Renal cortical epithelial cell (primary cell): ENCODE data around the gene DNAJC21. TPM values are rescaled to one million over a fixed set of nuclear protein-coding genes. Genes with fewer than 3 reads are reported as not detected.
A peak's percentile ranks its signal among the peaks of the same experiment; 100 is the strongest.
"Not testable (repeated sequence)": the region's sequence is repeated elsewhere in the genome, so short reads cannot be mapped to it uniquely, and the experiment has no call there.

ENCODE experiments used
- DNase-seq: peaks from one replicate; pipeline ENCODE4 v3.0.0-alpha.2; 2011; ENCODE audit warnings: low read depth
- total RNA-seq: library from RNA; depleted of rRNA; stranded (reverse); fragments of >200 nt; gene quantifications from 2 replicates; pipeline ENCODE4 v1.2.3, GENCODE V29; 2014

DNAJC21 gene
- 24.8 and 47.9 TPM in 2 replicates for total RNA-seq

DNA sequence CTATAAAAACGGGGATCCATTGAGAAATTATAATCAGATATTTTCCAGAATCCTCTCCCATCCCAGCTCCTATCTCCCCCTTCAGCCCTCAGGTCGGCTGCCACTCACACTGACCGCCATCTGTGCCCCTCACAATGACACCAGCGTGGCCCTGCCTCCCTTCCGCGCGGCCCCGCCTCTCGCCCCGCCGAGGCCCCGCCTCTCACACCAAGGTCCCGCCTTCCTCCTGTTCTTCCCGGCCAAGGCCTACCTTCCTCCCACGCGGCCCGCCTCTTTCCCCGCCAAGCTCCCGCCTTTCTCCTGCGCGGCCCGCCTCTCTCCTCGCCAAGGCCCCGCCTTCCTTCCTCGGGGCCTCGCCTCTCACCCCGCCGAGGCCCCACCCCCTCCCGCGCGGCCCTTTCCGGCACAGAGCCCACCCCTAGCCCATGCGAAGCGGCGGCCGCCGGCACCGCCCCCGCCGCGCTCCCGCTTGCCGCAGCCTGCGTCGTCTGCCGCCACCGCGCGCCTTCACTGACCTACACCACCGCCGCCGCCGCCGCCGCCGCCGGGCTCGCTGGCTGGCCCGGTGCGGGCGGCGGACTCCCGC is at the start of gene DNAJC21:
Gene DNAJC21, plus strand, starts transcription at position 426 of the 586 bp plus-strand sequence. CDS start 261 bp downstream, outside the sequence.
- peak; percentile 85 for DNase-seq

DNA sequence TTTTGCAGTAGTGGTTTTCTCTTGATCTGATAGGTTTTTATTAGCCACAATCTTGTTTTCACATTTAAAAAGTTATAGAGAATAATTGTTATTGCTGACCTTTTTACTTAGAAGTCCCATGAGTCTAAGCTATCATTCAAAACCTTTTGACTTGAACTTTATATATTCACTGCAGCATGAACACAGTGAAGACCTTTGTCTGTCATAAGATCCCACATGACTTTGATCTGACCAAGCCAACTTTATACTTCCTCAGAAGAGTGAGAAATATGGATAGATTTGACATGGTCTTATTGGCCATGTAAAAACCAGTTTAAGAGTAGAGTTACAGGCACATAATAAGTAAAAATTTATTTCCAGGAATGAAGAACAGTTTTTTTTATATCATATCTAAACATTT is 48.1 kb upstream of the DNAJC21 start:
- no peak for DNase-seq

DNA sequence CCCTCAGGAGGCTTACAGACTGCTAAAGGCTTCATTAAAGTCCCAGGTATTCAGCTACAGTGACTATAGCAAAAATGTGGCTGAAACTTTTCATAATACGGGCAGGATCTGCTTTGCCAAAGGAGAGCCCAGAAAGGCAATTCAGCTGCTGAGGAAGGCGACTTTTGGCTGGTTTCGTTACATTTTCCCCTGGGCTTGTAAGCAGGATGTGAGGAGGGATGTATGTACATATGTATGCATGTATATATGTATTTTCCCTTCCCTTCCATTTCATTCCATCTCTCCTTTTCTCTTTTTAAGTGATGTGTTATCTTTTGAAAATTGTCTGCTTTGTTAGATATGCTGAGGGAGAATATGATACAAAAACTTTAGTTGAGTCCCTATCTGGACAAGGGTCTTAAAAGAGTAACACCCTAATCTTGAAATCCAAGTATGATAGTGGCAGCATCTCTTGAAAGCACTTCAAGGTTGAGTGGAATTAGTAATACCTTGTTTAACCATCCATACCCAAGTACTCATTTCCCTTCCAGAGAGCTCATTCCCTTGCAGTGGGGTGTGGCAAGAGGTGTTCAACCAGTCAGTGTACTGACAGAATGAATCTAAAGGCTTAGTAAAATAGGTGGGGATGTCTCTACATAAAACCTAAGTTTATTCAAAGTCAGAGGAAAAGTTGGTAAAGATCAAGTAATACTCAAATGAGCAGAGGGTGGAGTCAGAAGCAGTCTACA is 42.8 kb upstream of the DNAJC21 start:
- peak; percentile 62 for DNase-seq

DNA sequence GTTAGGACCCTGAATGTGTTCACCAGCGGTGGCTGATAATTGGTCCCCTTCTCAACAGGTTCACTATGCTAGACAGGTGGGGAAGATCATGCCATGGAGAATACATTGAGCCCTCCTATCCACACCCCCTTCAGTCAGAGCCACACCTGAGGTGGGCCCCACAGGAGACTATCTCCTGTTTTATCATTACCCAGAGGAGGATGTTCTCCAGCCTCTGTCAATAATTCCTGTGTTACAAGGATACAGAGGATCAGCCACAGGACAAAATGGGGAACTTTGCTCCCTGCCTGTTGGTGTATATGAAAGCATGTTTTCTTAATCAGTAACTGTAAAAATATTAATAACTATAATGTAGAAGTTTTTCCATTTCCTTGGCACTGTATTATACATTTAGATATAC is 40.0 kb upstream of the DNAJC21 start:
- DNase-seq: no peak

DNA sequence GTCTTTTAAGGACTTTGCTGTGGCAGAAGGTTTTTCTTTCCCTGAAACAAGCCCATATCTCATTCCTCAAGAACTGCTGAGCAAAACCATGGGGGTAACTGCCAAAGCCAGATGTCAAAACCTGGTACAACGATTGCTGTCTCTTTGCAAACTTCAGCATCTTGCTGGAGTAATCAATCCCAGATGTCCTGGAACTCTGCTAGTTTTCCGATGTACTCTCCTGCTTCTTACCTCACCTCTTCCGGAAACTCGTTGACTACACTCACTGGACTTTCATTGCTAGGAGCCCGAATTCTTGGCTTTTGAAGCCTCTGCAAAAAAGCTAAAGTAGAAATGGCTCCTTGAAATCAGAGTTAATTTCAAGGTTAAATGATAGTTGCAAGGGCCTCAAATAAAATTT is 37.4 kb upstream of the DNAJC21 start:
- no peak for DNase-seq

DNA sequence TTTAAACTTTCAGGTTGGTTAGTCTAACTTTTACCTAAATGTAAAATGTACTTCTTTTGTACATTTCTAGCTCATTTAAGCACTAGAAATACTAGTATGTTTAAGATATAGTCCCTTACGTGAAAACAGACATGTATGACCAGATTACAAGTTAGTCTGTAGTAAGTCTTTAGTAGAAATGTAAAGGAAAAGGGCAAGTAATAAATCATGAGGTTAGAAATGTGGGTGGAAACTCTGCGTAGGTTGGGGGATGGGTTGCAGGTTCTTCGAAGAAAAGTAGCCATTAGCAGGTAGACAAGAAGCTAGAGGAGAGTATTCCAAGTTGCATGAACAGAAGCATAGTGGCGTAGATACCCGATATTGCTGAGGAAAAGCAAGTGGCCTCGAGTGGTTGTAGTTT is 36.9 kb upstream of the DNAJC21 start:
- DNase-seq: no peak

DNA sequence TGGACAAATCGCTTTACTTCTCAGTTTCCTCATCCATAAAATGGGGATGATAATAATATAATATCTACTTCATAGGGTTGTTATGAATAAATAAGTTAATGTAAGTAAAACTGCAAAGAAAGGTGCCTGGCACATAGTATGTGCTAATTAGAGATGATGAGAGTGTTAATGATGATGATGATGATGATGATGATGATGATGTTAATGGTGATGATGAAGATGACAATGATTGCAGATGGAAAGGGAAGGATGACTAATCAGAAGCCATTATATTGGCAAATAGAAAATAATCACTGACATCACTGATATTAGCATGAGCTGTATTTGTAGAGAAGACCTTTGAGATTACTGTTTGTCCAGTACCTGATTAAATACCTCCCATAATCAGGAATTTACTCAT is 34.6 kb upstream of the DNAJC21 start:
- no peak for DNase-seq

DNA sequence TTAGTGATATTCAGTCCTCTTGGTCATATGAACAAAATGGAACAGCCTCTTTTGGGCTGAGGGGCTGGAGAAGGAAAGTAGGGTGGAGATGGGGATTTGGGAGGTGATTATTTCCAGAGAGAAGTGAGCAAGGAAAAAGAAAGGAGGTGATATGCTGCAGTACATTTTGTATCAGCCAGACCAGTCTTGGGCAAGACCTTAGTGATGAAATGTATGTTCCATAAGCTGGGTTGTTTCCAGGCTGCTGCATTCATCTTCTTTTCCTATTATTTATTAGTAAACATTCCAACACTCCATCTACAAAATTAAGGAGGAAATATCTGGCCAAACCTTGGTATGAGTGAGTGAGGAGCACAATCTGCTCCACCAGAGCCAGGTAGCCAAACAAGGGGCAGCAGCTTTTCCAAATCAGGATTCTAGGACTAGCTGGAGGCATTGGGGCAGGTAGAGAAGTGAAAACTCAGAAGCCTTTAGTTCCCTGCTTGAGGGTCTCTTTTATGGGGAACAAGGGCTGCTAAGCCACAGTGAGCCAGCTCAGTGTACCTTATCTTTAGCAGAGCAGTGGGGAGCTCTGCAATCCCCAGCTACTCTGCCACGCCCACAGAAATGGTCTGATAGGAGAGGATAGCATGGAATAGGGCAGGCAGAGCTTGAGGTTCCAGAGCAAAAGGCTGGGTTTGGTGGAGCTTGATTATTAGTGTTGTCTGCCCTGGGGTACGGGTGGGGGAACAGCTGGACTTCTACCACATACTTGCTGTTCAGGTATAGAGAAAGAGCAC is 33.5 kb upstream of the DNAJC21 start:
- DNase-seq: no peak

DNA sequence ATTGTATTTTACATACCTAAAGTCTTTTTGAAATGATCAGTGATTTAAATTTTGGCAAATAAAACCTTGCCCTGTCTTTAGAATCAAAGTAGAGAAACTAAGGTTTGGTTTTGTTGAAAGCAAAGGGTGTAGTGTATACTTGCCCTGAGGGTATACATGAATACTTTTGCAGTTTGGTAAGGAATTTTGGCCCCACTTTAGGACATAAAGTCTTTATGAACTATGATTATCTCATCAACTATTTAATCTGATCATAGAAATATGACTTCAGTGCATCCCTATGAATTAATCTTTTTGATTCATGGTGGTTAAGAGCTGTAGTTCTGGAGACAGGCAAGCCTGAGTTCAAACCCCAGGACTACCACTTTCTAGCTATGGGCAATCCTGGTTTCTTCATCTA is 31.7 kb upstream of the DNAJC21 start:
- DNase-seq: no peak

DNA sequence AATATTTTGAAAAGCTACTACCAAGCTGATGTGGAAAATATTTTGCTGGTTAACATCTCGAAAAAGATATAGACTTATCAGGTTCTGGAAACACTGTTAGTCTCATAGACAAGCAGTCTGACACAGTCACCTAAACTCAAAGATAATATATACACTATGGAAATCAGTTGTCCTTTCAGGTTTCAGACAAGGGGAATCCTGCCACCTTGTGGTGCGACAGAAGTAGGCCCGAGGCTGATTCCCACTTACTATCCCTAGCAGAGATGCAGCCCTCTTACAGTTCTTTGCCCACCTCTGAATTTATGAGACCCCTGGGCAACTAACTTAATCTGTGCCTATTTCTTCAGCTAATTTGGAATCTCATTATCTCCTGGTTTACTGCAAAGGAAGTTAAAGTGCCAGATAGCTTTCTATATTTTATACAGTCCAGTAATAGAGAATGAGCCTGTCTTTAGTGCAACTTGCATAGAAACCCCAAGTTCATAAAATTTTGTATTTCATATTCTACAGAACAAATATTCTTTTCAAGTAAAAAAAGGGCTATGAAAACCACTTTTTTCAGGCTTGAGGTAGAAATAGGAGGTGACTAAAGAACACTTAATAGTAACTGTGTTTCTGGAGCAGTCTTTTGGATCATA is 31.0 kb upstream of the DNAJC21 start:
- peak; percentile 68 for DNase-seq

DNA sequence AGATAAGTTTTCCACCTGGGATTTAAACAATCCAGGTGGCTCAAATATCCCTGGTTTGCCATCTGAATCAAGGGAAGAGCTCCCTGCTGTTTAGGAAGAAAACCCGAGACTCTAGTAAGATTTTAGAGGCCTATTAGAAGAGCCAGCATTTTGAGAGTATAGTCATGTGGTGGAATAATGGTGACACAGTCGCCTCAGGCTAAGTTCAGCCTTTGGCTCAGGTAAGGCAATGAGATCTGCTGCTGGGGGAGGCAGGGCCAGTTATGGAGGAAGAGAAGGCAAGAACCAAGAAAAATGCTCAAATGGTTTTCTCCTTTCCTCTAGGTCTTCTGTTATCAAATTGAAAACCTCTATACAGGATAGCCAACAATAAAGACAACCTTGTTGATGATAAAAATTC is 30.3 kb upstream of the DNAJC21 start:
- DNase-seq: peak; percentile 19

DNA sequence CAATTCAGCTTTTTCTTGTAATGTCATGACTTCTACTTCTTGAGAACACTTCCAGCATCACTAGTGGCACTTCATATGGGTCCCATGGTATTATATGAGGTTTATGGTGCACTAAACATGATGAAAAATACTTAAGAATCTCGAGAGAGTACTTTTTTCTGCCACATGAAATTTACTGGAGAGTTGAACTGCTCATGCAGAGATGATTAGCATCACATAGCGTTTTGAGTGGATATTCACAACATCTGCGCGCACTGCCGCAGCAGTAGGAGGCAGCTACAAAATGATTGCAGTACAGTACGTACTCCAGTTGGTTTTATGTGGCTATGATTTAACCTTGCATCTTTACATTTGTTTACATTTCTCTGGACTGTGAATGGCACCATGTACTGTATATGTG is 28.7 kb upstream of the DNAJC21 start:
- no peak for DNase-seq

DNA sequence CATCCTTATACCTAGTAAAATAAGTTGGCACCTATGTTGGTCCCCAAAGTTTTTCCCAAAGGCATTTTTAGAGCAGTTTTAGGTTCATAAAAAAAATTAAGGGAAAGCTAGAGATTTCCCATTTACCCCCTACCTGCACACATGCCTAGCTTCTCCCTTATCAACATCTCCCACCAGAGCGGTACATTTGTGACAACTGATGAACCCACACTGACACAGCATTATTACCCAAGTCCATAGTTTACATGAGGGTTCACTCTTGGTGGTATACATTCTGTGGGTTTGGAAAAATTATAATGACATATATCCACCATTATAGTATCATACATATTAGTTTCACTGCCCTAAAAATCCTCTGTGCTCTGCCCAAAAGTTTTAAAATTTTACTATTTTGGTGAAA is 26.1 kb upstream of the DNAJC21 start:
- DNase-seq: no peak

DNA sequence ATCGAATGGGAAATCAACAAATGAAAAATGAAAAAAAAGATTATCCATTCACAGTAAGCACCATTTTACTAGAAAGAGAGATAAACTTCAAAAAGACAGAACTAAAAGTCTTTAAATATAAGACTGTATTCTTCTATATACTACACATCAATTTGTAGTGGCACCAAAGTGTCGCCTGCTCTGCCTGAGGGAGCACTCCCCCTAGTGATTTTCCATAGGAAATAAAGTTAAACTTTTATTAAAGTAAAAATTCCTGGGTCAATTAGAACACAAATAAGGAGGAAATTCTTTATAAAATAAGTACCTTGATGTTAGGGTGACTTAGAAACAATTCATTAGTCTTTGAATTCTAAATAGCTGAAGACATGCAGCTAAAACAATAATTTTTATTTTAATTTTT is 23.8 kb upstream of the DNAJC21 start:
- DNase-seq: peak; percentile 13

DNA sequence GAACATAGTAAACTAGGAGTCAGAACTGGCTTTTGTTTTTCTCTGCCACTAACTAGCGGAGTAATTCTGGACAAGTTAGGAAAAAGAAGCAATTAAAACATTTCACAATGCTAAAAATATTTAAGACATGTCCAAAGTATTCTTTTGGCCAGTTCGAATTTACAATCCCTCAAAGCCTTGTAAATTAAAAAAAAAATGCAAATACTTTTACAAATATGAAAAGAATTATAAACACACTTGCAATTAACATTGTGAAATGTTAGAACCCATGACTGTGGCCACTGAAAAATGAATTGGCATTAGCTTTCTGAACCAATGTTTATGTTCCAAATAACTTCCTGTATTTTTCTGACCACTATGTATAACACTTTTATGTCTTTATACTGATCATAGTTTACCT is 16.3 kb upstream of the DNAJC21 start:
- DNase-seq: no peak

DNA sequence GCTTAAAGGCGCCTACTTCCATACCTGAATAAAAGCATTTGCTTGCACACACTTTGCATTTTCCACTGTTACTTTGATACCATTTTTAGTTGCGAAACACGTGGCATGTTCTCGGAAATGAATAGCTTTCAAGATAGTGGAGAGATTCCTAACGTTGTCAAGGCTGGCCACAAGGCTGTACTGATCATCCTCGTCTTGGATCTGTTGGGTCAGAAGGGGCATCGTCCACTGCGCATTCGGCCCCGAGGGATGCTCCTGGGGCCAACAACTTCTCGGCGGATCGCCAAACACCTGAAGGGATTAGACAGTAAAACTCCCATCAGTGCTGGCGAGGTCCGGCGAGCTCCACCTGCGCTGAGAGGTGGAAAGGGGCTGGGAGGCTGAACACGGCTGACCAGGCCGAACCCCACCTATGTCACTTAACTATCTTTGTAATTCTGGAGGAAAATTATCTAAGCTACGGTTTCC is 14.7 kb upstream of the DNAJC21 start:
- DNase-seq: no peak

DNA sequence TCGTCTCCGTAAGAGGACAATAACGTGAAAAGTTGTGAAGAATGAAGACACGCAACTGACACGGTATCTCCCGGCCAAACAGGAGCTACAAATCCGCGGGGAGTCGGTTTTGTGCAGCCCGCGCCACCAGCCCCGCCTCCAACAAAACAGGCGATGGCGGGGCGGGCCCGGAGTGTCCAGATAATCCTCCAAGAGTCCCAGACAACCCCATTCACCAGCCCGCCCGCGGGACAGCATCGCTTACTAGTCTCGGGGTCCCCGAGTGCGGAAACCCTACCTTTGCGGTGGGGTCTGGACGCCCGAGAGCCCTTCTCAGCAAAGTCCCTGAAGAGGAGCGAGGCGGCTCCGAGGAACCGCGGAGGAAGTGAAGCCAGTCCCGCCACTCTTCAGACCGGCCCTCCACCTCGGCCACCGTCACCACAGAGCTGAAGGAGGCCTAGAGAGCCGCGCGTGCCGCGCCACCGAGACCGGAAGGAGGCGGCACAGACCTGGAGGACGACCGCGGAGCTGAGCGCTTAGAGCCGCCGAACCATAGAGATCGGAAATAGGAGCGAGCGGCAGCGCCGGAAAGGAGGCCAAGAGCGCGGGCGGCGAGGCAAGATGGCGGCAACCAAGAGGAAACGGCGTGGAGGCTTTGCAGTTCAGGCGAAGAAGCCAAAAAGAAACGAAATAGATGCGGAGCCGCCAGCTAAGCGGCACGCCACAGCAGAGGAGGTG is 14.1 kb upstream of the DNAJC21 start, which contains the start of the genes BRIX1 and RAD1:
Gene BRIX1, plus strand, starts transcription at position 573 of the 717 bp plus-strand sequence. Its CDS starts 28 bp downstream, at position 601.
Gene RAD1, minus strand, starts transcription at position 366 of the 717 bp plus-strand sequence. CDS start 612 bp downstream, outside the sequence.
- peak; percentile 92 for DNase-seq

DNA sequence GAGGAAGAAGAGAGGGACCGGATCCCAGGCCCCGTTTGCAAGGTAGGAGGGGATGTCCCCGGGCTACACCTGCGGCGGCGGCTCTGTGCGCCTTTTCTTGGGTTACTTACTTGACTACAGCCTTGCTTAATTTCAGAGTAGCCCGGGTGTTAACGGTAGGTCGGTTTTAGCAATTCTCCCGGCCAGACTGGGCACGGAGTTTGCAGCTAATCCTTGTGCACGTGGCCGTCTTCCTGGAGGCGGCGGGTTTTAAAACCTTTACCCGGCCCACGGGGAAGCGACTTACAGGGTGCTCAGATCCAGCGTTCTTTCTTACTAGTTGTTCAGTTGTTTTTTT is 13.5 kb upstream of the DNAJC21 start:
- DNase-seq: no peak

DNA sequence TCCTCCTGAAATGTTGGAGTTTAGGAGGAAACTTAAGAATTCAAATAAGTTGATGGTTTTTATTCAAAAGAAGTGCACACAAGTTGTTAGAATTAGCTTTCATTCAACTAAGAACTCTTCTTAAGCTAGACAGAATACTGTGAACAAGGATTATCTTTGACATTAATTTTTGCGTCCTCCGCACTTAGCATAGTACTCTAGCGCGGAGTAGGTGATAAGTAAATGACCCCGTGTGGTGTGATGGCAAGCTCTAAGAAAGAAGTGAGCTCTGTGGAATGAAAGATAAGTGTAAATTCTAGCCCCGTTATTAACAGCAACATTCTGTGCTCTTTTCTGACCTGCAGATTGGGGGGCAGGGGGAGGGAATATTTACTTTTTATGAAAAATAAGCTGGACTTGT is 12.8 kb upstream of the DNAJC21 start:
- no peak for DNase-seq

DNA sequence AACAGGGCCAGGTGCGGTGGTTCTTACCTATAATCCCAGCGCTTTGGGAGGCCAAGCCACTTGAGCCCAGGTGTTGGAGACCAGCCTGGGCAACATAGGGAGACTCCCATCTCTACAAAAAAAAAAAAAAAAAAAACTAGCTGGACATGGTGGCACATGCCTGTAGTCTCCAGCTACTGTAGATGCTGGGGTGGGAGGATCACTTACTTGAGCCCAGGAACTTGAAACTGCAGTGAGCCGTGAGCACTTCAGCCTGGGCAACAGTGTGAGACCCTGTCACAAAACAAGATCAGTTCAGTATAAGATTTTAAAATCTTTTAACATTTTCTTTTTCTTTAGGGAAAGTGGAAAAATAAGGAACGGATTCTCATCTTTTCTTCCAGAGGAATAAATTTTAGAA is 11.3 kb upstream of the DNAJC21 start:
- no peak for DNase-seq

DNA sequence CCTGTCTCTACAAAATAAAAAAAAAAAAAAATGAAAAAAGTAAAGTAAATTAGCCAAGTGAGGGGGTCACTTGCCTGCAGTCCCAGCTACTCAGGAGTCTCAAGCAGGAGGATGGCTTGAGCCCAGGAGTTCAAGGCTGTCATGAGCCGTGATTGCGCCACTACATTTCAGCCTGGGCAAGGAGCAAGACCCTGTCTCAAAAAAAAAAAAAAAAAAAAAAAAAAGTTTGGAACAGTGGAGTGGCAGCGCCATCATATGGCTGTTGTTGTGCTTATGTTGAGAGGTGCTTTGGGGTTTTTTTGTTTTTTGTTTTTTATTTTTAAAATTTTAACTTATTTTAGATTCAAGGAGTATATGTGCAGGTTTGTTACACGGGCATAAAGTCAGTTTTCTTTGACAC is 10.3 kb upstream of the DNAJC21 start:
- DNase-seq: no peak

DNA sequence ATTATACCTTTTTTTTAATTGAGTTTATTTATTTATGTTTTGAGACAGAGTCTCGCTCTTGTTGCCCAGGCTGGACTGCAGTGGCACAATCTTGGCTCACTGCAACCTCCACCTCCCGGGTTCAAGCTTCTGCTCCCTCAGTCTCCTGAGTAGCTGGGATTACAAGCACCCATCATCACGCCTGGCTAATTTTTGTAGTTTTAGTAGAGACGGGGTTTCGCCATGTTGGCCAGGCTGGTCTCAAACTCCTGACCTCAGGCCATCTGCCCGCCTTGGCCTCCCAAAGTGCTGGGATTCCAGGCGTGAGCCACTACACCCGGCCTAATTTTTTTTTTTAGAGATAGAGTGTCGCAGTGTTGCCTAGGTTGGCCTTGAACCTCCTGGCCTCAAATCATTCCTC is 6.1 kb upstream of the DNAJC21 start:
- DNase-seq: not testable (repeated sequence)
